Loucy (cell line): ENCODE data around the gene PM20D1.

Experiments used
- H2AFZ ChIP-seq: fragments of 200-600 bp; sonication (generic); 2 replicates; pipeline ENCODE4 v1.6.0; 2016; ENCODE audit warnings: antibody characterized with exemption, mild to moderate bottlenecking, low read length, moderate library complexity
- H3F3A ChIP-seq: fragments of 200-600 bp; 2 replicates; pipeline ENCODE4 v1.6.0; 2016; ENCODE audit warnings: antibody characterized with exemption, low read depth, mild to moderate bottlenecking
- H3K27me3 ChIP-seq: fragments of 200-600 bp; sonication (generic); 2 replicates; pipeline ENCODE4 v1.6.1; 2014; ENCODE audit warnings: low read length, mild to moderate bottlenecking; ENCODE audit not compliant: insufficient read depth, poor library complexity, severe bottlenecking
- H3K36me3 ChIP-seq: fragments of 200-600 bp; sonication (generic); 2 replicates; pipeline ENCODE4 v1.6.1; 2016; ENCODE audit warnings: low read length; ENCODE audit not compliant: insufficient read depth
- H3K4me1 ChIP-seq: fragments of 200-600 bp; sonication (generic); 2 replicates; pipeline ENCODE4 v1.5.1; 2014; ENCODE audit warnings: low read length, mild to moderate bottlenecking; ENCODE audit not compliant: insufficient read depth, poor library complexity, severe bottlenecking
- H3K4me2 ChIP-seq: fragments of 200-600 bp; sonication (generic); 2 replicates; pipeline ENCODE4 v1.6.0; 2014; ENCODE audit warnings: antibody characterized with exemption, low read length, low read depth, mild to moderate bottlenecking; ENCODE audit not compliant: poor library complexity, severe bottlenecking
- H3K4me3 ChIP-seq: fragments of 200-600 bp; sonication (generic); 2 replicates; pipeline ENCODE4 v1.5.1; 2014; ENCODE audit warnings: low read length, mild to moderate bottlenecking, mixed read lengths; ENCODE audit not compliant: poor library complexity, severe bottlenecking
- H3K79me2 ChIP-seq: fragments of 200-600 bp; sonication (generic); 2 replicates; pipeline ENCODE4 v1.6.1; 2014; ENCODE audit warnings: low read length; ENCODE audit not compliant: insufficient read depth
- H3K9ac ChIP-seq: fragments of 200-600 bp; sonication (generic); 2 replicates; pipeline ENCODE4 v1.6.0; 2014; ENCODE audit warnings: mild to moderate bottlenecking, low read depth, low read length, moderate library complexity; ENCODE audit not compliant: poor library complexity, severe bottlenecking
- H3K9me2 ChIP-seq: fragments of 200-600 bp; sonication (generic); replicated peaks from 2 replicates; pipeline ENCODE4 v1.6.1; 2016; ENCODE audit warnings: low read depth, low read length, mixed read lengths
- H3K9me3 ChIP-seq: fragments of 200-600 bp; sonication (generic); 2 replicates; pipeline ENCODE4 v1.6.1; 2014; ENCODE audit warnings: mild to moderate bottlenecking, antibody characterized with exemption, low read length, low read depth; ENCODE audit not compliant: insufficient read depth
- H4K20me1 ChIP-seq: fragments of 200-600 bp; sonication (generic); 2 replicates; pipeline ENCODE4 v1.6.0; 2014; ENCODE audit warnings: antibody characterized with exemption, low read length, mild to moderate bottlenecking; ENCODE audit not compliant: insufficient read depth, poor library complexity, severe bottlenecking
- EZH2phosphoT487 ChIP-seq: fragments of 200-600 bp; IDR thresholded peaks from 2 replicates; pipeline ENCODE4 v1.6.1; 2018; ENCODE audit warnings: antibody characterized with exemption, mild to moderate bottlenecking, moderate library complexity, borderline replicate concordance
- TF ChIP-seq, protein P1 (sequence below): fragments of 200-600 bp; sonication (generic); conservative IDR thresholded peaks from 2 replicates; pipeline ENCODE4 v1.5.1; 2014; ENCODE audit warnings: mild to moderate bottlenecking, antibody characterized with exemption, low read length

Gene PM20D1

DNA sequence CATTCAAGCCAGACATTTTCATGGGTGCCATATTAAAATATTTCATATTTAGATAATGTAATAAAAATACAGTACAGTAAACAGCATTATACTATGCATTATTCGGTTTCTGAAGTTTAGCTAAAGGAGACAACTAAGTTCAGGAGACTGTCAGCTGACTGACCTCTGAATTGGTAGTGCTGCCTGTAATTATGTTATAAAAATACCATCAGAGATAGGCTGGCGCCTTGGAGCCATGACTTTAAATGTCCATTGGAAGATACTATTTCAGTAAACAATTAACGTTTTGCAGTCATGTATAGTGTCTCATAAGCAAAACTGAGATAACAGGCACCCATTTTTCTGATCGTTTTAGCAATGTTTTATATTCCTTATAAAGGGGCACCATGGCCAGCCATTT lies 63.3 kb downstream of the PM20D1 start:
- H3K79me2 ChIP-seq, result no peaks in the 10 kb centered on the region
- no peaks in the 10 kb centered on the region for H3K9me2 ChIP-seq
- no peaks in the 10 kb centered on the region for H3F3A ChIP-seq
- H4K20me1 ChIP-seq, result no peaks in the 10 kb centered on the region
- no peak overlapping the region for H3K9ac ChIP-seq
- no peaks in the 10 kb centered on the region for H3K9me3 ChIP-seq
- no peak overlapping the region for H3K4me2 ChIP-seq
- H3K4me1 ChIP-seq, result peaks cover 8% of the 10 kb centered on the region
- no peak overlapping the region for H2AFZ ChIP-seq
- H3K4me3 ChIP-seq, result no peak overlapping the region
- H3K27me3 ChIP-seq, result no peaks in the 10 kb centered on the region
- H3K36me3 ChIP-seq, result peaks cover 8% of the 10 kb centered on the region; the same call in 1 of the 2 replicates
- TF ChIP-seq, protein P1, sequence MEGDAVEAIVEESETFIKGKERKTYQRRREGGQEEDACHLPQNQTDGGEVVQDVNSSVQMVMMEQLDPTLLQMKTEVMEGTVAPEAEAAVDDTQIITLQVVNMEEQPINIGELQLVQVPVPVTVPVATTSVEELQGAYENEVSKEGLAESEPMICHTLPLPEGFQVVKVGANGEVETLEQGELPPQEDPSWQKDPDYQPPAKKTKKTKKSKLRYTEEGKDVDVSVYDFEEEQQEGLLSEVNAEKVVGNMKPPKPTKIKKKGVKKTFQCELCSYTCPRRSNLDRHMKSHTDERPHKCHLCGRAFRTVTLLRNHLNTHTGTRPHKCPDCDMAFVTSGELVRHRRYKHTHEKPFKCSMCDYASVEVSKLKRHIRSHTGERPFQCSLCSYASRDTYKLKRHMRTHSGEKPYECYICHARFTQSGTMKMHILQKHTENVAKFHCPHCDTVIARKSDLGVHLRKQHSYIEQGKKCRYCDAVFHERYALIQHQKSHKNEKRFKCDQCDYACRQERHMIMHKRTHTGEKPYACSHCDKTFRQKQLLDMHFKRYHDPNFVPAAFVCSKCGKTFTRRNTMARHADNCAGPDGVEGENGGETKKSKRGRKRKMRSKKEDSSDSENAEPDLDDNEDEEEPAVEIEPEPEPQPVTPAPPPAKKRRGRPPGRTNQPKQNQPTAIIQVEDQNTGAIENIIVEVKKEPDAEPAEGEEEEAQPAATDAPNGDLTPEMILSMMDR, result no peak
- no peak for TF ChIP-seq EZH2phosphoT487

DNA sequence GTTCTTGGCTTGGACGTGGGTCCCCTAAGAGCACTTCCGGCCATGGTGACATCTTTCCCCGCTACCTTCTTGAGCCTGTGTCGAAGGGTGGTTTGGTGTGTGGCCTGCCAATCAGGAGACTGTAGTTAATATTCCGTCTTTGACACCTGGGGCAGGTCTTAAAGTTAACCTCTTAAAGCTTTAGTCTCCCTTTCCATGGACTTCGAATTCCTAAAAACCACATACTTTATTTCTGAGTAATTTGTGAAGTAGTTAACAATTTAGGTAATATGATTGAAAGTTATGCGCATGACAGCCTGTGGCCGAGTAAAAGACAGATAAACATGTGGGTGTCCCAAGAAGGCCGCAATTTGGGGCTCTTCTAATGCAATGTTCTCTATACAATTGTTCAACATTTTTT lies 64.5 kb downstream of the PM20D1 start:
- Histone ChIP-seq H3F3A (no peaks in the 10 kb centered on the region), H4K20me1 (no peaks in the 10 kb centered on the region), H3K9me2 (no peaks in the 10 kb centered on the region), H3K36me3 (peaks cover 4% of the 10 kb centered on the region; the same call in 1 of the 2 replicates), H3K9me3 (no peaks in the 10 kb centered on the region), H3K4me2 (no peak overlapping the region), H3K4me3 (no peak overlapping the region), H3K9ac (no peak overlapping the region), H3K4me1 (peaks cover 8% of the 10 kb centered on the region), H2AFZ (no peak overlapping the region), H3K27me3 (no peaks in the 10 kb centered on the region), H3K79me2 (no peaks in the 10 kb centered on the region)
- TF ChIP-seq, protein P1, result no peak
- TF ChIP-seq EZH2phosphoT487, result no peak

DNA sequence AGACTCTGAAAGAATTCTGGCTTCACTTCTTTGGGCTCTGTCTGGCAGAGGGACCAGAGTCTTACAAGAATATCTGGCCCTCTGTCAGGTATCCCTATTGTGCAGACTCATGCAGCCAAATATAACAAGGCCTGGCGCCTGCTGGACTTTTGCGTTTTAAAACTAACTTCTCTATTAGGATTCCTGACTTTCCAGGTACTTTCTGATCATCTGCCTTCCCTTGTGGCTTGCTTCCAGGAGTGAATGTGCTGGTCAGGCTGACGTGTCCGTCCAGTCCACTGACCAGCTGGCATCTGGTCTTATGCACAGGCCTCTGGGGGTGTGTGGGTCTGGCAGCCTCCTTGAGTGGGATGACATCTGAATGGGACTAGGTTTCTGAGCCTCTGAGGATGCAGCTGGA lies 66.0 kb downstream of the PM20D1 start:
- H3K9me3 ChIP-seq, result no peaks in the 10 kb centered on the region
- no peaks in the 10 kb centered on the region for H3K27me3 ChIP-seq
- H3K9ac ChIP-seq, result no peak overlapping the region
- H2AFZ ChIP-seq, result no peak overlapping the region
- peaks cover 8% of the 10 kb centered on the region for H3K4me1 ChIP-seq
- no peak for TF ChIP-seq EZH2phosphoT487
- TF ChIP-seq, protein P1, result no peak
- H3K36me3 ChIP-seq, result no peaks in the 10 kb centered on the region
- no peak overlapping the region for H3K4me2 ChIP-seq
- H3F3A ChIP-seq, result no peaks in the 10 kb centered on the region
- no peaks in the 10 kb centered on the region for H4K20me1 ChIP-seq
- H3K9me2 ChIP-seq, result no peaks in the 10 kb centered on the region
- H3K4me3 ChIP-seq, result no peak overlapping the region
- no peaks in the 10 kb centered on the region for H3K79me2 ChIP-seq
